Measurements from ENCODE around the gene DOCK4. TPM values are rescaled to one million over a fixed set of nuclear protein-coding genes. Genes with fewer than 3 reads are reported as not detected.

DOCK4 gene
- total RNA-seq, 1 experiment from 2014 or later: 4.9 TPM

DNA sequence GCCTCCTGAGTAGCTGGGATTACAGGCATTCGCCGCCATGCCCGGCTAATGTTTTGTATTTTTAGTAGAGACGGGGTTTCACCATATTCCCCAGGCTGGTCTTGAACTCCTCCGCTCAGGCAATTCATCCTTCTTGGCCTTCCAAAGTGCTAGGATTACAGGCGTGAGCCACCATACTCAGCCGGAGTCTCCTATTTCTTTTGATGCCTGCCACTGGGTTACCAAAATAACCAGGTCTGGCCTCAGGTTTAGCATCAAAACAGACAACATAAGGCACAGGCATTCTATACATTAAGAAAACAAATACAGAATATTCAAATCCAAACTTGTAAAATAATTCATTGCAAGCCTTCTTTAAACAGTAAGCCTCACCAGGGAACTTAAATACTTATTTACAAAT, 354.1 kb downstream of the DOCK4 start:
- Histone ChIP-seq H4K20me1 (ENCODE audit: control insufficient read depth, insufficient read depth, insufficient read length) (no peaks in the 10 kb centered on the region), H2BK15ac (ENCODE audit: low read depth, low read length) (no peak overlapping the region), H3K4me2 (ENCODE audit: insufficient read depth, insufficient read length, low read length) (no peak overlapping the region), H3K23me2 (ENCODE audit: insufficient read length, low read depth, low read length, poor library complexity, severe bottlenecking) (no peaks in the 10 kb centered on the region), H3K18ac (ENCODE audit: insufficient read length, low read depth, low read length) (no peak overlapping the region), H3K4ac (ENCODE audit: low read depth, low read length) (no peak overlapping the region), H3K27ac (ENCODE audit: insufficient read length, low read depth, low read length) (no peak overlapping the region), H3K14ac (ENCODE audit: insufficient read depth, low read length) (no peak overlapping the region), H2BK12ac (ENCODE audit: insufficient read length, low read depth, low read length) (no peak overlapping the region), H3K56ac (ENCODE audit: insufficient read length, low read depth, low read length) (no peak overlapping the region), H2AFZ (ENCODE audit: low read length) (no peak overlapping the region), H3K27me3 (ENCODE audit: insufficient read depth, low read length) (no peaks in the 10 kb centered on the region), H3K4me1 (ENCODE audit: insufficient read depth, low read length) (peaks cover 6% of the 10 kb centered on the region; the same call in 1 of the 2 replicates), H3K9me3 (ENCODE audit: control insufficient read depth, low read depth, low read length) (no peaks in the 10 kb centered on the region), H3T11ph (ENCODE audit: low read length) (no peak overlapping the region), H2BK20ac (ENCODE audit: low read depth, low read length, poor library complexity, severe bottlenecking) (no peak overlapping the region), H2BK5ac (ENCODE audit: insufficient read length, low read length) (no peak overlapping the region), H3K79me1 (ENCODE audit: insufficient read depth, low read depth, low read length, poor library complexity, severe bottlenecking) (no peaks in the 10 kb centered on the region), H4K8ac (replicated peaks; ENCODE audit: insufficient read length, low read depth, low read length) (no peak overlapping the region), H2BK120ac (ENCODE audit: low read depth, low read length, poor library complexity, severe bottlenecking) (no peak overlapping the region), H3K79me2 (ENCODE audit: insufficient read depth, low read length) (no peaks in the 10 kb centered on the region), H4K91ac (ENCODE audit: insufficient read length, low read depth, low read length) (no peak overlapping the region), H3K23ac (ENCODE audit: insufficient read length, low read depth, low read length) (no peak overlapping the region), H2AK5ac (ENCODE audit: insufficient read length, low read length) (no peak overlapping the region), H4K5ac (ENCODE audit: insufficient read length, low read depth, low read length) (no peak overlapping the region), H3K9ac (ENCODE audit: extremely low read depth, insufficient read length, low read length) (no peak overlapping the region)
- no peak for TF ChIP-seq CTCF (conservative IDR thresholded peaks at IDR 0.05)
- Mint-ChIP-seq H3K27me3 (ENCODE audit: low read depth) (no peaks in the 10 kb centered on the region; the same call in 1 of the 2 replicates), H3K27ac (peak overlapping the region in 2 of 3 experiments; percentile 54 to 78; a peak in 2 of 7 replicates), H3K4me3 (no peak overlapping the region), H3K9me3 (peaks cover 10 to 16% of the 10 kb centered on the region in 2 experiments), H3K36me3 (ENCODE audit: insufficient read depth in 1 of 3, low read depth in 3 of 3) (peaks cover 8 to 23% (median 22%) of the 10 kb centered on the region in 3 experiments), H3K4me1 (peaks cover 42 to 47% of the 10 kb centered on the region in 2 experiments)
- no peak for DNase-seq
- WGBS (ENCODE audit: extremely low coverage, insufficient read length, low lambda C conversion rate): no CpG with 5 or more reads among the region's 7 CpGs
